HepG2 (cell line): Measurements from ENCODE around the gene ZNF546. TPM values are rescaled to one million over a fixed set of nuclear protein-coding genes. Genes with fewer than 3 reads are reported as not detected.

Experiments
- AHR ChIP-seq: IDR thresholded peaks from 2 replicates; pipeline ENCODE4 v1.6.1; 2018; ENCODE audit warnings: missing genetic modification reagents, missing compliant biosample characterization
- ELK4 ChIP-seq: sonication (generic); formaldehyde crosslinking; IDR thresholded peaks from 2 replicates; pipeline ENCODE4 v1.9.0; 2021; ENCODE audit warnings: missing genetic modification reagents, borderline replicate concordance
- HNF4A ChIP-seq: sonication (generic); formaldehyde crosslinking; IDR thresholded peaks from 2 replicates; pipeline ENCODE4 v1.4.0; 2020; ENCODE audit warnings: missing genetic modification reagents
- HNRNPUL1 ChIP-seq: fragments of 200-400 bp; formaldehyde crosslinking; IDR thresholded peaks from 2 replicates; pipeline ENCODE4 v1.6.1; 2017; ENCODE audit warnings: low read depth, mild to moderate bottlenecking, low read length, moderate library complexity
- HOXA7 ChIP-seq: sonication (generic); formaldehyde crosslinking; IDR thresholded peaks from 2 replicates; pipeline ENCODE4 v1.8.1; 2022; ENCODE audit warnings: mild to moderate bottlenecking, missing genetic modification reagents, moderate library complexity
- IRF2 ChIP-seq: IDR thresholded peaks from 2 replicates; pipeline ENCODE4 v1.6.1; 2018; ENCODE audit warnings: missing genetic modification reagents, missing compliant biosample characterization
- KMT2B ChIP-seq: IDR thresholded peaks from 2 replicates; pipeline ENCODE4 v1.6.1; 2016; ENCODE audit warnings: missing genetic modification reagents, missing compliant biosample characterization
- MED1 ChIP-seq: sonication (generic); formaldehyde crosslinking; IDR thresholded peaks from 2 replicates; pipeline ENCODE4 v1.4.0; 2020; ENCODE audit warnings: missing genetic modification reagents
- NRL ChIP-seq: sonication (generic); formaldehyde crosslinking; IDR thresholded peaks from 2 replicates; pipeline ENCODE4 v1.5.0; 2020; ENCODE audit warnings: missing genetic modification reagents, mild to moderate bottlenecking, moderate library complexity, borderline replicate concordance
- RAD51 ChIP-seq: fragments of 450-650 bp; IDR thresholded peaks from 2 replicates; pipeline ENCODE4 v1.6.1; 2016; ENCODE audit warnings: borderline replicate concordance
- SNAPC2 ChIP-seq: sonication (generic); formaldehyde crosslinking; IDR thresholded peaks from 2 replicates; pipeline ENCODE4 v1.8.1; 2022; ENCODE audit warnings: mild to moderate bottlenecking, missing genetic modification reagents
- SOX5 ChIP-seq: IDR thresholded peaks from 2 replicates; pipeline ENCODE4 v1.6.1; 2016; ENCODE audit warnings: borderline replicate concordance
- SUZ12 ChIP-seq: fragments of 150-350 bp; IDR thresholded peaks from 2 replicates; pipeline ENCODE4 v1.6.1; 2014; ENCODE audit warnings: low read depth, low read length
- TIGD3 ChIP-seq: sonication (generic); formaldehyde crosslinking; IDR thresholded peaks from 2 replicates; pipeline ENCODE4 v1.5.1; 2020; ENCODE audit warnings: mild to moderate bottlenecking, missing genetic modification reagents, borderline replicate concordance
- ZNF275 ChIP-seq: sonication (generic); formaldehyde crosslinking; IDR thresholded peaks from 2 replicates; pipeline ENCODE4 v1.8.0; 2022; ENCODE audit warnings: missing genetic modification reagents, mild to moderate bottlenecking, inconsistent platforms, borderline replicate concordance
- ZNF468 ChIP-seq: sonication (generic); formaldehyde crosslinking; IDR thresholded peaks from 2 replicates; pipeline ENCODE4 v1.8.0; 2022; ENCODE audit warnings: mild to moderate bottlenecking, moderate library complexity, missing genetic modification reagents
- ZNF550 ChIP-seq: sonication (generic); formaldehyde crosslinking; IDR thresholded peaks from 2 replicates; pipeline ENCODE4 v1.4.0; 2020; ENCODE audit warnings: mild to moderate bottlenecking, missing genetic modification reagents, borderline replicate concordance
- polyA plus RNA-seq, 8 experiments: library from polyadenylated mRNA; depleted of rRNA in 3 of 8; stranded (reverse) in 7 of 8; unstranded in 1 of 8; fragments of >200 nt; fragmentation: Illumina TruSeq in 4 of 8; extraction: Trizol in 4 of 8; gene quantifications; 2 replicates each; pipeline versions ENCODE4 v1.2.1 to v1.2.3, GENCODE V29; 2011 to 2016; ENCODE audit warnings: low read depth in 4 of 8, missing spikeins in 1 of 8, mixed read lengths in 1 of 8; ENCODE audit not compliant: insufficient read depth in 1 of 8
- total RNA-seq, 5 experiments: library from RNA; depleted of rRNA; stranded (reverse); fragments of >200 nt; fragmentation: Illumina TruSeq; extraction: Trizol; gene quantifications; 2 replicates each; pipeline ENCODE4 v1.2.3, GENCODE V29; 2016; ENCODE audit warnings: low read depth in 1 of 5
- TF ChIP-seq, protein P1 (sequence below): IDR thresholded peaks from 2 replicates; pipeline ENCODE4 v1.6.1; 2016; ENCODE audit warnings: low read depth, control low read depth
- TF ChIP-seq, protein P2 (sequence below): sonication (generic); formaldehyde crosslinking; conservative IDR thresholded peaks from 2 replicates; pipeline ENCODE4 v1.4.0; 2020; ENCODE audit warnings: mild to moderate bottlenecking, missing genetic modification reagents, moderate library complexity

The ZNF546 gene
- total and polyA plus RNA-seq, 2 of the 13 experiments (the other 11 are each of a cell fraction or from before 2014, with no cell fraction given), result 2.2 to 4.1 TPM

DNA sequence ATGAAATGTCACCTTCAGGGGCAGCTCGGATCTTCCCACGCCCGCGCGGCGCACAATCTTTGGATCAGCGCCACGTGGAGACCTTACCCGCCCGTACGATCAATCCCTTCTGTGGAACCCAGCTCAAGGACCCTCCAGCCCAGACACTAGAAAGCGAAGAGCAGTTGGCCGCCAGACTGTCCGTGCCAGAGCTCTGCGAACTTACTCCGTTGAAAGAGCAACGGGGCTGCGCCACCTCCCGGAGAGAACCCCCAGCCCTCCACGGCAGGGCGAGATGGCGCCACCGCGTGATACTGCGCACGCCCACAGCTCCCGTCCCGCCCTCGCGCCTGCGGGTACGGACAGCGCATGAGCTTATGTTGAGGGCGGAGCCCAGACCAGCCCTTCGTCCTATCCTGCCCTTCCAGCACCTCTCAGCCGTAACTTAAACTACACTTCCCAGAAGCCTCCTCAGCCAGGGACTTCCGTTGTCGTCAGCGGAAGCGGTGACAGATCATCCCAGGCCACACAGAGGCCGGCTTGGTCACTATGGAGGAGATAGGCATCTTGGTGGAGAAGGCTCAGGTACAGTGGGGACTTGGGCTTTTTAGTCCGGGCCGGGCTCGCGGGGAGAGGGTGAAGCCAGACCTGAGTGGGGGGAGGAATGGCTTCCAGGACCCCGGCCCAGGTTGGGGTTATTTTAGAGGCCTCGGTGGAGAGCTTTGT, 26.0 kb upstream of the ZNF546 start, which contains the start of gene PSMC4 (continued):
- peak; percentile 35; the same call in 1 of the 2 replicates for TF ChIP-seq HNF4A (CRISPR knock-in tag)
- TF ChIP-seq MED1, result peak; percentile 85
- TF ChIP-seq, protein P1, sequence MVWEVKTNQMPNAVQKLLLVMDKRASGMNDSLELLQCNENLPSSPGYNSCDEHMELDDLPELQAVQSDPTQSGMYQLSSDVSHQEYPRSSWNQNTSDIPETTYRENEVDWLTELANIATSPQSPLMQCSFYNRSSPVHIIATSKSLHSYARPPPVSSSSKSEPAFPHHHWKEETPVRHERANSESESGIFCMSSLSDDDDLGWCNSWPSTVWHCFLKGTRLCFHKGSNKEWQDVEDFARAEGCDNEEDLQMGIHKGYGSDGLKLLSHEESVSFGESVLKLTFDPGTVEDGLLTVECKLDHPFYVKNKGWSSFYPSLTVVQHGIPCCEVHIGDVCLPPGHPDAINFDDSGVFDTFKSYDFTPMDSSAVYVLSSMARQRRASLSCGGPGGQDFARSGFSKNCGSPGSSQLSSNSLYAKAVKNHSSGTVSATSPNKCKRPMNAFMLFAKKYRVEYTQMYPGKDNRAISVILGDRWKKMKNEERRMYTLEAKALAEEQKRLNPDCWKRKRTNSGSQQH (CRISPR knock-in tag), result no peak
- no peak for TF ChIP-seq ZNF550
- TF ChIP-seq ZNF468, result no peak
- peak; percentile 93 for TF ChIP-seq ZNF275
- TF ChIP-seq NRL (CRISPR knock-in tag), result peak; percentile 49; the same call in 1 of the 2 replicates
- TF ChIP-seq AHR (CRISPR knock-in tag), result peak; percentile 70; the same call in 1 of the 2 replicates
- TF ChIP-seq ELK4, result no peak
- TF ChIP-seq RAD51, result no peak
- peak; percentile 96 for TF ChIP-seq IRF2
- peak; percentile 84 for TF ChIP-seq KMT2B (CRISPR knock-in tag)
- TF ChIP-seq SUZ12, result peak; percentile 81
- peak; percentile 73; the same call in 1 of the 2 replicates for TF ChIP-seq SOX5 (CRISPR knock-in tag)
- TF ChIP-seq HOXA7 (CRISPR knock-in tag), result no peak
- no peak for TF ChIP-seq SNAPC2 (CRISPR knock-in tag)
- no peak for TF ChIP-seq TIGD3 (CRISPR knock-in tag)
- TF ChIP-seq HNRNPUL1, result no peak
- TF ChIP-seq, protein P2, sequence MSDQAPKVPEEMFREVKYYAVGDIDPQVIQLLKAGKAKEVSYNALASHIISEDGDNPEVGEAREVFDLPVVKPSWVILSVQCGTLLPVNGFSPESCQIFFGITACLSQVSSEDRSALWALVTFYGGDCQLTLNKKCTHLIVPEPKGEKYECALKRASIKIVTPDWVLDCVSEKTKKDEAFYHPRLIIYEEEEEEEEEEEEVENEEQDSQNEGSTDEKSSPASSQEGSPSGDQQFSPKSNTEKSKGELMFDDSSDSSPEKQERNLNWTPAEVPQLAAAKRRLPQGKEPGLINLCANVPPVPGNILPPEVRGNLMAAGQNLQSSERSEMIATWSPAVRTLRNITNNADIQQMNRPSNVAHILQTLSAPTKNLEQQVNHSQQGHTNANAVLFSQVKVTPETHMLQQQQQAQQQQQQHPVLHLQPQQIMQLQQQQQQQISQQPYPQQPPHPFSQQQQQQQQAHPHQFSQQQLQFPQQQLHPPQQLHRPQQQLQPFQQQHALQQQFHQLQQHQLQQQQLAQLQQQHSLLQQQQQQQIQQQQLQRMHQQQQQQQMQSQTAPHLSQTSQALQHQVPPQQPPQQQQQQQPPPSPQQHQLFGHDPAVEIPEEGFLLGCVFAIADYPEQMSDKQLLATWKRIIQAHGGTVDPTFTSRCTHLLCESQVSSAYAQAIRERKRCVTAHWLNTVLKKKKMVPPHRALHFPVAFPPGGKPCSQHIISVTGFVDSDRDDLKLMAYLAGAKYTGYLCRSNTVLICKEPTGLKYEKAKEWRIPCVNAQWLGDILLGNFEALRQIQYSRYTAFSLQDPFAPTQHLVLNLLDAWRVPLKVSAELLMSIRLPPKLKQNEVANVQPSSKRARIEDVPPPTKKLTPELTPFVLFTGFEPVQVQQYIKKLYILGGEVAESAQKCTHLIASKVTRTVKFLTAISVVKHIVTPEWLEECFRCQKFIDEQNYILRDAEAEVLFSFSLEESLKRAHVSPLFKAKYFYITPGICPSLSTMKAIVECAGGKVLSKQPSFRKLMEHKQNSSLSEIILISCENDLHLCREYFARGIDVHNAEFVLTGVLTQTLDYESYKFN (CRISPR knock-in tag), result peak; percentile 66; the same call in 1 of the 2 replicates
